ENCODE results near the gene CLBA1.

Gene CLBA1

DNA sequence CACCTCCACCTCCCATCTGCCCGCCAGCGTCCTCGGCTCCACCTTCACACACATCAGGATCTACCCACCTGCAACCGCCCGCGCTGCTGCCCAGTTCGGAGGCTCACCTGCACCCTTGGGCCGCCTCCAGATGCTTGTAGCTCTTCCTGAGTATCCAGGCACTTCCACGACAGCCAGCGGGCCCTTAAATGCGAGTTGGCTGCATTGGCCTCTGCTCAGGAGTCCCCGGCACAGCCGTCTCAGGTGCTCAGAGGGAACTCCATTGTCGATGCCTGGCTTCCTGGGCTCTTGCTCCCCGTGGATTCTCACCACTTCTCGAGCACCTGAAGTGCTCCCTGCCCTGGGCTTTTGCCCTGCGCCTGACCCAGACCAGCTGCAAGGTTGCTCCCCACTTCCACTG is 57.2 kb downstream of the CLBA1 start:
- no peaks in the 10 kb centered on the region for H3K36me3 ChIP-seq (ENCODE audit: control insufficient read depth, insufficient read depth, low read length)
- H2BK120ac ChIP-seq (ENCODE audit: low read depth, low read length), result no peak overlapping the region
- no peak overlapping the region for H3K4me2 ChIP-seq (ENCODE audit: low read length)
- no CpG with 5 or more reads among the region's 17 CpGs for WGBS (ENCODE audit: extremely low coverage, insufficient coverage, low lambda C conversion rate)
- no peak overlapping the region for H3K9ac ChIP-seq (ENCODE audit: low read length)
- no peak overlapping the region for H4K5ac ChIP-seq (ENCODE audit: low read length)
- H4K8ac ChIP-seq (ENCODE audit: low read depth, low read length), result no peak overlapping the region
- DNase-seq, result no peak
- no peak overlapping the region for H2BK15ac ChIP-seq (replicated peaks; ENCODE audit: low read depth)
- H3K27ac ChIP-seq (ENCODE audit: low read depth, low read length), result no peak overlapping the region
- no peaks in the 10 kb centered on the region for H3K4me1 ChIP-seq (ENCODE audit: control insufficient read depth, low read depth, low read length)
- H3K79me1 ChIP-seq (ENCODE audit: low read length), result no peaks in the 10 kb centered on the region
- no peak overlapping the region for H2BK5ac ChIP-seq (ENCODE audit: low read length)
- no peak overlapping the region for H2AK5ac ChIP-seq (ENCODE audit: low read length)
- no peak overlapping the region for H3K4me3 ChIP-seq (ENCODE audit: low read length)
- H3K79me2 ChIP-seq (ENCODE audit: control insufficient read depth, insufficient read depth, low read length), result no peaks in the 10 kb centered on the region
- no peaks in the 10 kb centered on the region for H3K27me3 ChIP-seq (ENCODE audit: insufficient read depth, low read length, poor library complexity)
- H3K4ac ChIP-seq (ENCODE audit: low read depth, low read length), result no peak overlapping the region
- no peak overlapping the region for H3K56ac ChIP-seq (ENCODE audit: low read length)
- H3K23ac ChIP-seq (ENCODE audit: low read length), result no peak overlapping the region
- H3K18ac ChIP-seq (ENCODE audit: low read length), result no peak overlapping the region

- no peak overlapping the region for H2BK5ac ChIP-seq (ENCODE audit: low read length)
- no peaks in the 10 kb centered on the region for H3K4me1 ChIP-seq (ENCODE audit: control insufficient read depth, low read depth, low read length)
- no peak overlapping the region for H3K4ac ChIP-seq (ENCODE audit: low read depth, low read length)
- no peak overlapping the region for H2BK15ac ChIP-seq (replicated peaks; ENCODE audit: low read depth)
- no peak overlapping the region for H4K5ac ChIP-seq (ENCODE audit: low read length)
- H3K27me3 ChIP-seq (ENCODE audit: insufficient read depth, low read length, poor library complexity), result no peaks in the 10 kb centered on the region
- H3K27ac ChIP-seq (ENCODE audit: low read depth, low read length), result no peak overlapping the region
- H3K79me1 ChIP-seq (ENCODE audit: low read length), result no peaks in the 10 kb centered on the region
- H2BK120ac ChIP-seq (ENCODE audit: low read depth, low read length), result no peak overlapping the region
- no peak overlapping the region for H3K4me3 ChIP-seq (ENCODE audit: low read length)
- no peak overlapping the region for H3K23ac ChIP-seq (ENCODE audit: low read length)
- no peak overlapping the region for H3K4me2 ChIP-seq (ENCODE audit: low read length)
- no peak overlapping the region for H3K18ac ChIP-seq (ENCODE audit: low read length)
- no peak overlapping the region for H3K56ac ChIP-seq (ENCODE audit: low read length)
- H2AK5ac ChIP-seq (ENCODE audit: low read length), result no peak overlapping the region
- no peak for DNase-seq
- WGBS (ENCODE audit: extremely low coverage, insufficient coverage, low lambda C conversion rate), result no CpG with 5 or more reads among the region's 7 CpGs
- H3K9ac ChIP-seq (ENCODE audit: low read length), result no peak overlapping the region
- H3K79me2 ChIP-seq (ENCODE audit: control insufficient read depth, insufficient read depth, low read length), result no peaks in the 10 kb centered on the region
- H4K8ac ChIP-seq (ENCODE audit: low read depth, low read length), result no peak overlapping the region
- H3K36me3 ChIP-seq (ENCODE audit: control insufficient read depth, insufficient read depth, low read length), result no peaks in the 10 kb centered on the region
Observed at GRCh38 chr14:105043641-105044040, 58.1 kb downstream of the CLBA1 start.
